ENCODE measurements around the gene CRTC1.

The CRTC1 gene

DNA sequence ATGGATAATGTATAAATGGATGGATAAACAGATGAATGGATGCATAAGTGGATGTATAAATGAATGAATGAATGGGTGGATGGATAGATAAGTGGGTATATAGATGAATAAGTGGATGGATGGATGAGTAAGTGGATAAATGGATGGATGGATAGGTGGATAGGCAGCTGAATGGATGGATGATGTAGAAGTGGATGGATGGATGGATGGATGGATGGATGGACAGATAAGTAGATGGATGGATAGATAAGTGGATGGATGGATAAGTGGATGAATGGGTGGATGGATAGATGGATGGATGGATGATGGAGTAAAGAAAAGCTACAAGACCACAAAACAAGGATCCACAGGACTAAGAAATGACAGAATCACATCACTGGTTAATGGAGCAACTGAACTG, 116.6 kb downstream of the CRTC1 start:
- TF ChIP-seq ZC3H10 (CRISPR knock-in tag; IDR thresholded peaks at IDR 0.05) (no peak), ZFP3 (CRISPR knock-in tag; IDR thresholded peaks at IDR 0.05) (no peak), RARB (CRISPR knock-in tag; IDR thresholded peaks at IDR 0.05) (no peak), BACH2 (CRISPR knock-in tag; IDR thresholded peaks at IDR 0.05; ENCODE audit: borderline replicate concordance) (no peak), TCF4 (CRISPR knock-in tag; IDR thresholded peaks at IDR 0.05; ENCODE audit: borderline replicate concordance) (no peak), ISL1 (CRISPR knock-in tag; IDR thresholded peaks at IDR 0.05) (no peak), ZNF70 (CRISPR knock-in tag; IDR thresholded peaks at IDR 0.05) (no peak), ESRRG (CRISPR knock-in tag; IDR thresholded peaks at IDR 0.05) (no peak), ZNF565 (CRISPR knock-in tag; conservative IDR thresholded peaks at IDR 0.05; ENCODE audit: low read depth) (no peak), ZNF8 (CRISPR knock-in tag; IDR thresholded peaks at IDR 0.05) (no peak), TOX (CRISPR knock-in tag; IDR thresholded peaks at IDR 0.05; ENCODE audit: borderline replicate concordance) (no peak)
- TF ChIP-seq, protein P1, sequence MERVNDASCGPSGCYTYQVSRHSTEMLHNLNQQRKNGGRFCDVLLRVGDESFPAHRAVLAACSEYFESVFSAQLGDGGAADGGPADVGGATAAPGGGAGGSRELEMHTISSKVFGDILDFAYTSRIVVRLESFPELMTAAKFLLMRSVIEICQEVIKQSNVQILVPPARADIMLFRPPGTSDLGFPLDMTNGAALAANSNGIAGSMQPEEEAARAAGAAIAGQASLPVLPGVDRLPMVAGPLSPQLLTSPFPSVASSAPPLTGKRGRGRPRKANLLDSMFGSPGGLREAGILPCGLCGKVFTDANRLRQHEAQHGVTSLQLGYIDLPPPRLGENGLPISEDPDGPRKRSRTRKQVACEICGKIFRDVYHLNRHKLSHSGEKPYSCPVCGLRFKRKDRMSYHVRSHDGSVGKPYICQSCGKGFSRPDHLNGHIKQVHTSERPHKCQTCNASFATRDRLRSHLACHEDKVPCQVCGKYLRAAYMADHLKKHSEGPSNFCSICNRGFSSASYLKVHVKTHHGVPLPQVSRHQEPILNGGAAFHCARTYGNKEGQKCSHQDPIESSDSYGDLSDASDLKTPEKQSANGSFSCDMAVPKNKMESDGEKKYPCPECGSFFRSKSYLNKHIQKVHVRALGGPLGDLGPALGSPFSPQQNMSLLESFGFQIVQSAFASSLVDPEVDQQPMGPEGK (CRISPR knock-in tag; IDR thresholded peaks at IDR 0.05; ENCODE audit: borderline replicate concordance), result no peak
- TF ChIP-seq, protein P2, sequence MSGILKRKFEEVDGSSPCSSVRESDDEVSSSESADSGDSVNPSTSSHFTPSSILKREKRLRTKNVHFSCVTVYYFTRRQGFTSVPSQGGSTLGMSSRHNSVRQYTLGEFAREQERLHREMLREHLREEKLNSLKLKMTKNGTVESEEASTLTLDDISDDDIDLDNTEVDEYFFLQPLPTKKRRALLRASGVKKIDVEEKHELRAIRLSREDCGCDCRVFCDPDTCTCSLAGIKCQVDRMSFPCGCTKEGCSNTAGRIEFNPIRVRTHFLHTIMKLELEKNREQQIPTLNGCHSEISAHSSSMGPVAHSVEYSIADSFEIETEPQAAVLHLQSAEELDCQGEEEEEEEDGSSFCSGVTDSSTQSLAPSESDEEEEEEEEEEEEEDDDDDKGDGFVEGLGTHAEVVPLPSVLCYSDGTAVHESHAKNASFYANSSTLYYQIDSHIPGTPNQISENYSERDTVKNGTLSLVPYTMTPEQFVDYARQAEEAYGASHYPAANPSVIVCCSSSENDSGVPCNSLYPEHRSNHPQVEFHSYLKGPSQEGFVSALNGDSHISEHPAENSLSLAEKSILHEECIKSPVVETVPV (CRISPR knock-in tag; IDR thresholded peaks at IDR 0.05), result no peak
- TF ChIP-seq, protein P3, sequence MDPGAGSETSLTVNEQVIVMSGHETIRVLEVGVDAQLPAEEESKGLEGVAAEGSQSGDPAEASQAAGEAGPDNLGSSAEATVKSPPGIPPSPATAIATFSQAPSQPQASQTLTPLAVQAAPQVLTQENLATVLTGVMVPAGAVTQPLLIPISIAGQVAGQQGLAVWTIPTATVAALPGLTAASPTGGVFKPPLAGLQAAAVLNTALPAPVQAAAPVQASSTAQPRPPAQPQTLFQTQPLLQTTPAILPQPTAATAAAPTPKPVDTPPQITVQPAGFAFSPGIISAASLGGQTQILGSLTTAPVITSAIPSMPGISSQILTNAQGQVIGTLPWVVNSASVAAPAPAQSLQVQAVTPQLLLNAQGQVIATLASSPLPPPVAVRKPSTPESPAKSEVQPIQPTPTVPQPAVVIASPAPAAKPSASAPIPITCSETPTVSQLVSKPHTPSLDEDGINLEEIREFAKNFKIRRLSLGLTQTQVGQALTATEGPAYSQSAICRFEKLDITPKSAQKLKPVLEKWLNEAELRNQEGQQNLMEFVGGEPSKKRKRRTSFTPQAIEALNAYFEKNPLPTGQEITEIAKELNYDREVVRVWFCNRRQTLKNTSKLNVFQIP (CRISPR knock-in tag; IDR thresholded peaks at IDR 0.05; ENCODE audit: borderline replicate concordance, low read depth), result no peak
- TF ChIP-seq, protein P4, sequence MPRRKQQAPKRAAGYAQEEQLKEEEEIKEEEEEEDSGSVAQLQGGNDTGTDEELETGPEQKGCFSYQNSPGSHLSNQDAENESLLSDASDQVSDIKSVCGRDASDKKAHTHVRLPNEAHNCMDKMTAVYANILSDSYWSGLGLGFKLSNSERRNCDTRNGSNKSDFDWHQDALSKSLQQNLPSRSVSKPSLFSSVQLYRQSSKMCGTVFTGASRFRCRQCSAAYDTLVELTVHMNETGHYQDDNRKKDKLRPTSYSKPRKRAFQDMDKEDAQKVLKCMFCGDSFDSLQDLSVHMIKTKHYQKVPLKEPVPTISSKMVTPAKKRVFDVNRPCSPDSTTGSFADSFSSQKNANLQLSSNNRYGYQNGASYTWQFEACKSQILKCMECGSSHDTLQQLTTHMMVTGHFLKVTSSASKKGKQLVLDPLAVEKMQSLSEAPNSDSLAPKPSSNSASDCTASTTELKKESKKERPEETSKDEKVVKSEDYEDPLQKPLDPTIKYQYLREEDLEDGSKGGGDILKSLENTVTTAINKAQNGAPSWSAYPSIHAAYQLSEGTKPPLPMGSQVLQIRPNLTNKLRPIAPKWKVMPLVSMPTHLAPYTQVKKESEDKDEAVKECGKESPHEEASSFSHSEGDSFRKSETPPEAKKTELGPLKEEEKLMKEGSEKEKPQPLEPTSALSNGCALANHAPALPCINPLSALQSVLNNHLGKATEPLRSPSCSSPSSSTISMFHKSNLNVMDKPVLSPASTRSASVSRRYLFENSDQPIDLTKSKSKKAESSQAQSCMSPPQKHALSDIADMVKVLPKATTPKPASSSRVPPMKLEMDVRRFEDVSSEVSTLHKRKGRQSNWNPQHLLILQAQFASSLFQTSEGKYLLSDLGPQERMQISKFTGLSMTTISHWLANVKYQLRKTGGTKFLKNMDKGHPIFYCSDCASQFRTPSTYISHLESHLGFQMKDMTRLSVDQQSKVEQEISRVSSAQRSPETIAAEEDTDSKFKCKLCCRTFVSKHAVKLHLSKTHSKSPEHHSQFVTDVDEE (CRISPR knock-in tag; IDR thresholded peaks at IDR 0.05), result no peak
- ATAC-seq, result no peak

DNA sequence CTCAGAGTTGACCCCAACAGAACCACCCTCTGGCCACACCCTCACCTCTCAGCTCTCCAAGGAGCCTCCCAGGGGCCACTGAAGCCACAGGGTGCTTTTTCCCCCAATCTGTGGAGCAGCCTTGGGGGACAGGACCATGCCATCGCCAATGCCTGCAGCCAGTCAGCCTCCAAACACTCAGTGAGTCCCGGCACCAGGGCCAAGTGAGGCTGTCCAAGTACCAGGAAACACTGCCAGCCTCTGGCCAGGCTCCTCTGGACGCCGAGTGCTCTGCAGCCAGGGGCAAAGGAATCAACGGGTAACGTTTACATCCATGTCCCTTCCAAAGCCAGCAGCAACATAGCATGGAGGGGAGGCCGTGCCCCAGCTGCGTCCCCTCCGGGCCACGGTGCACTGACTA, 117.2 kb downstream of the CRTC1 start:
- no peak for ATAC-seq
- TF ChIP-seq ZFP3 (CRISPR knock-in tag; IDR thresholded peaks at IDR 0.05) (no peak), ZNF8 (CRISPR knock-in tag; IDR thresholded peaks at IDR 0.05) (no peak), SNAI2 (CRISPR knock-in tag; IDR thresholded peaks at IDR 0.05) (no peak), OSR1 (CRISPR knock-in tag; IDR thresholded peaks at IDR 0.05) (no peak), ISL1 (CRISPR knock-in tag; IDR thresholded peaks at IDR 0.05) (no peak), ZFP30 (CRISPR knock-in tag; IDR thresholded peaks at IDR 0.05) (no peak), GLIS3 (CRISPR knock-in tag; IDR thresholded peaks at IDR 0.05) (no peak), ZNF70 (CRISPR knock-in tag; IDR thresholded peaks at IDR 0.05) (no peak)
- TF ChIP-seq, protein P2 (CRISPR knock-in tag; IDR thresholded peaks at IDR 0.05), result no peak
- TF ChIP-seq, protein P5, sequence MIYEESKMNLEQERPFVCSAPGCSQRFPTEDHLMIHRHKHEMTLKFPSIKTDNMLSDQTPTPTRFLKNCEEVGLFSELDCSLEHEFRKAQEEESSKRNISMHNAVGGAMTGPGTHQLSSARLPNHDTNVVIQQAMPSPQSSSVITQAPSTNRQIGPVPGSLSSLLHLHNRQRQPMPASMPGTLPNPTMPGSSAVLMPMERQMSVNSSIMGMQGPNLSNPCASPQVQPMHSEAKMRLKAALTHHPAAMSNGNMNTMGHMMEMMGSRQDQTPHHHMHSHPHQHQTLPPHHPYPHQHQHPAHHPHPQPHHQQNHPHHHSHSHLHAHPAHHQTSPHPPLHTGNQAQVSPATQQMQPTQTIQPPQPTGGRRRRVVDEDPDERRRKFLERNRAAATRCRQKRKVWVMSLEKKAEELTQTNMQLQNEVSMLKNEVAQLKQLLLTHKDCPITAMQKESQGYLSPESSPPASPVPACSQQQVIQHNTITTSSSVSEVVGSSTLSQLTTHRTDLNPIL (CRISPR knock-in tag; IDR thresholded peaks at IDR 0.05; ENCODE audit: low read depth), result no peak
- TF ChIP-seq, protein P3 (CRISPR knock-in tag; IDR thresholded peaks at IDR 0.05; ENCODE audit: borderline replicate concordance, low read depth), result no peak
- TF ChIP-seq, protein P1 (CRISPR knock-in tag; IDR thresholded peaks at IDR 0.05; ENCODE audit: borderline replicate concordance), result no peak

Measured in SK-N-SH treated with all-trans-retinoic acid at 6 μM for 48 hours (cell line).